Measurements from ENCODE around the gene ARL3.

The ARL3 gene

GRCh38 chr10:102677331-102678067 lies 36.7 kb downstream of the ARL3 start:
- no peaks in the 10 kb centered on the region for H3K9me2 ChIP-seq (replicated peaks; ENCODE audit: insufficient read depth, low read length)
- H4K20me1 ChIP-seq (ENCODE audit: low read depth, low read length), result no peaks in the 10 kb centered on the region
- no peak overlapping the region for H3K9ac ChIP-seq (ENCODE audit: low read length)
- H3K4me2 ChIP-seq (ENCODE audit: low read depth, low read length, poor library complexity, severe bottlenecking), result no peak overlapping the region
- no peaks in the 10 kb centered on the region for H3K79me2 ChIP-seq (ENCODE audit: insufficient read depth, low read length)
- no peak overlapping the region for H3K27ac ChIP-seq (ENCODE audit: low read depth, low read length)
- no peak overlapping the region for H3K4me3 ChIP-seq (ENCODE audit: insufficient read depth, low read length, poor library complexity, severe bottlenecking)
- H3K36me3 ChIP-seq (ENCODE audit: low read length), result no peaks in the 10 kb centered on the region
- H3K9me3 ChIP-seq (ENCODE audit: insufficient read depth, low read length), result no peaks in the 10 kb centered on the region
- no peaks in the 10 kb centered on the region for H3K27me3 ChIP-seq (ENCODE audit: low read length)
- TF ChIP-seq CTCF (IDR thresholded peaks at IDR 0.05; ENCODE audit: insufficient read depth, low read length, poor library complexity, severe bottlenecking) (no peak), EZH2phosphoT487 (conservative IDR thresholded peaks at IDR 0.05; ENCODE audit: low read length) (no peak)
- no peaks in the 10 kb centered on the region for H3F3A ChIP-seq (ENCODE audit: insufficient read depth)
- no peak overlapping the region for H2AFZ ChIP-seq (ENCODE audit: low read depth, low read length, severe bottlenecking)

GRCh38 chr10:102676534-102677315 lies 37.5 kb downstream of the ARL3 start:
- no peak overlapping the region for H3K4me3 ChIP-seq (ENCODE audit: insufficient read depth, low read length, poor library complexity, severe bottlenecking)
- H3K27ac ChIP-seq (ENCODE audit: low read depth, low read length), result no peak overlapping the region
- H3K9me3 ChIP-seq (ENCODE audit: insufficient read depth, low read length), result no peaks in the 10 kb centered on the region
- H3K9ac ChIP-seq (ENCODE audit: low read length), result no peak overlapping the region
- no peak overlapping the region for H3K4me2 ChIP-seq (ENCODE audit: low read depth, low read length, poor library complexity, severe bottlenecking)
- no peaks in the 10 kb centered on the region for H3K36me3 ChIP-seq (ENCODE audit: low read length)
- no peaks in the 10 kb centered on the region for H4K20me1 ChIP-seq (ENCODE audit: low read depth, low read length)
- H3K27me3 ChIP-seq (ENCODE audit: low read length), result no peaks in the 10 kb centered on the region
- H2AFZ ChIP-seq (ENCODE audit: low read depth, low read length, severe bottlenecking), result no peak overlapping the region
- TF ChIP-seq CTCF (IDR thresholded peaks at IDR 0.05; ENCODE audit: insufficient read depth, low read length, poor library complexity, severe bottlenecking), result no peak
- TF ChIP-seq EZH2phosphoT487 (conservative IDR thresholded peaks at IDR 0.05; ENCODE audit: low read length), result no peak
- no peaks in the 10 kb centered on the region for H3K79me2 ChIP-seq (ENCODE audit: insufficient read depth, low read length)
- no peaks in the 10 kb centered on the region for H3F3A ChIP-seq (ENCODE audit: insufficient read depth)
- no peaks in the 10 kb centered on the region for H3K9me2 ChIP-seq (replicated peaks; ENCODE audit: insufficient read depth, low read length)

GRCh38 chr10:102675666-102676533 lies 38.3 kb downstream of the ARL3 start:
- Histone ChIP-seq H3K79me2 (ENCODE audit: insufficient read depth, low read length) (no peaks in the 10 kb centered on the region), H2AFZ (ENCODE audit: low read depth, low read length, severe bottlenecking) (no peak overlapping the region), H3K4me2 (ENCODE audit: low read depth, low read length, poor library complexity, severe bottlenecking) (no peak overlapping the region), H3K9me2 (replicated peaks; ENCODE audit: insufficient read depth, low read length) (no peaks in the 10 kb centered on the region), H3K9me3 (ENCODE audit: insufficient read depth, low read length) (no peaks in the 10 kb centered on the region), H4K20me1 (ENCODE audit: low read depth, low read length) (no peaks in the 10 kb centered on the region), H3K9ac (ENCODE audit: low read length) (no peak overlapping the region), H3K4me3 (ENCODE audit: insufficient read depth, low read length, poor library complexity, severe bottlenecking) (no peak overlapping the region), H3K27ac (ENCODE audit: low read depth, low read length) (no peak overlapping the region), H3F3A (ENCODE audit: insufficient read depth) (no peaks in the 10 kb centered on the region), H3K36me3 (ENCODE audit: low read length) (no peaks in the 10 kb centered on the region), H3K27me3 (ENCODE audit: low read length) (no peaks in the 10 kb centered on the region)
- no peak for TF ChIP-seq EZH2phosphoT487 (conservative IDR thresholded peaks at IDR 0.05; ENCODE audit: low read length)
- TF ChIP-seq CTCF (IDR thresholded peaks at IDR 0.05; ENCODE audit: insufficient read depth, low read length, poor library complexity, severe bottlenecking), result no peak

Data from SU-DHL-6 (cell line).